ENCODE data around the gene PLA2G5.

The PLA2G5 gene

GRCh38 chr1:20086800-20087199 lies 16.8 kb downstream of the PLA2G5 start:
- H3K27me3 ChIP-seq = peaks cover 12% of the 10 kb centered on the region
- no peak overlapping the region for H3K27ac ChIP-seq
- TF ChIP-seq, protein P1, sequence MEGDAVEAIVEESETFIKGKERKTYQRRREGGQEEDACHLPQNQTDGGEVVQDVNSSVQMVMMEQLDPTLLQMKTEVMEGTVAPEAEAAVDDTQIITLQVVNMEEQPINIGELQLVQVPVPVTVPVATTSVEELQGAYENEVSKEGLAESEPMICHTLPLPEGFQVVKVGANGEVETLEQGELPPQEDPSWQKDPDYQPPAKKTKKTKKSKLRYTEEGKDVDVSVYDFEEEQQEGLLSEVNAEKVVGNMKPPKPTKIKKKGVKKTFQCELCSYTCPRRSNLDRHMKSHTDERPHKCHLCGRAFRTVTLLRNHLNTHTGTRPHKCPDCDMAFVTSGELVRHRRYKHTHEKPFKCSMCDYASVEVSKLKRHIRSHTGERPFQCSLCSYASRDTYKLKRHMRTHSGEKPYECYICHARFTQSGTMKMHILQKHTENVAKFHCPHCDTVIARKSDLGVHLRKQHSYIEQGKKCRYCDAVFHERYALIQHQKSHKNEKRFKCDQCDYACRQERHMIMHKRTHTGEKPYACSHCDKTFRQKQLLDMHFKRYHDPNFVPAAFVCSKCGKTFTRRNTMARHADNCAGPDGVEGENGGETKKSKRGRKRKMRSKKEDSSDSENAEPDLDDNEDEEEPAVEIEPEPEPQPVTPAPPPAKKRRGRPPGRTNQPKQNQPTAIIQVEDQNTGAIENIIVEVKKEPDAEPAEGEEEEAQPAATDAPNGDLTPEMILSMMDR (IDR thresholded peaks at IDR 0.05) = no peak
- H3K4me3 ChIP-seq (ENCODE audit: low read depth in 1 of 2, low read length in 1 of 2) = no peak overlapping the region
- no peaks in the 10 kb centered on the region for H3K4me1 ChIP-seq (ENCODE audit: control insufficient read depth in 1 of 2, insufficient read depth in 1 of 2, low read depth in 1 of 2, low read length in 1 of 2)
- no peaks in the 10 kb centered on the region for H3K36me3 ChIP-seq
- no peaks in the 10 kb centered on the region for H3K9me3 ChIP-seq

GRCh38 chr1:20087668-20088067 lies 17.7 kb downstream of the PLA2G5 start:
- TF ChIP-seq, protein P1 (IDR thresholded peaks at IDR 0.05) = no peak

GRCh38 chr1:20089328-20090077 lies 19.5 kb downstream of the PLA2G5 start:
- H3K36me3 ChIP-seq = no peaks in the 10 kb centered on the region
- H3K4me3 ChIP-seq (ENCODE audit: low read depth in 1 of 2, low read length in 1 of 2) = no peak overlapping the region
- no peaks in the 10 kb centered on the region for H3K4me1 ChIP-seq (ENCODE audit: control insufficient read depth in 1 of 2, insufficient read depth in 1 of 2, low read depth in 1 of 2, low read length in 1 of 2)
- TF ChIP-seq, protein P1 (IDR thresholded peaks at IDR 0.05) = no peak
- H3K27ac ChIP-seq = no peak overlapping the region
- peaks cover 9% of the 10 kb centered on the region for H3K27me3 ChIP-seq
- no peaks in the 10 kb centered on the region for H3K9me3 ChIP-seq

More at GRCh38 chr1:20087668-20088067, 17.7 kb downstream of the PLA2G5 start:
- Histone ChIP-seq H3K36me3 (no peaks in the 10 kb centered on the region), H3K9me3 (no peaks in the 10 kb centered on the region), H3K4me1 (ENCODE audit: control insufficient read depth in 1 of 2, insufficient read depth in 1 of 2, low read depth in 1 of 2, low read length in 1 of 2) (no peaks in the 10 kb centered on the region), H3K27me3 (peaks cover 7% of the 10 kb centered on the region), H3K4me3 (ENCODE audit: low read depth in 1 of 2, low read length in 1 of 2) (no peak overlapping the region), H3K27ac (no peak overlapping the region)

- Histone ChIP-seq H3K27ac (no peak overlapping the region), H3K4me3 (ENCODE audit: low read depth in 1 of 2, low read length in 1 of 2) (no peak overlapping the region), H3K27me3 (peaks cover 10% of the 10 kb centered on the region), H3K9me3 (no peaks in the 10 kb centered on the region), H3K36me3 (no peaks in the 10 kb centered on the region), H3K4me1 (ENCODE audit: control insufficient read depth in 1 of 2, insufficient read depth in 1 of 2, low read depth in 1 of 2, low read length in 1 of 2) (no peaks in the 10 kb centered on the region)
- TF ChIP-seq, protein P1 (IDR thresholded peaks at IDR 0.05) = no peak
Measured at GRCh38 chr1:20090119-20090518, 20.1 kb downstream of the PLA2G5 start.

- Histone ChIP-seq H3K36me3 (no peaks in the 10 kb centered on the region), H3K4me3 (ENCODE audit: low read depth in 1 of 2, low read length in 1 of 2) (no peak overlapping the region), H3K27ac (no peak overlapping the region), H3K9me3 (no peaks in the 10 kb centered on the region), H3K4me1 (ENCODE audit: control insufficient read depth in 1 of 2, insufficient read depth in 1 of 2, low read depth in 1 of 2, low read length in 1 of 2) (no peaks in the 10 kb centered on the region), H3K27me3 (peaks cover 10% of the 10 kb centered on the region)
- TF ChIP-seq, protein P1 (IDR thresholded peaks at IDR 0.05) = no peak
Measured at GRCh38 chr1:20090641-20091040, 20.6 kb downstream of the PLA2G5 start.

All from neutrophil (primary cell).